Vagina (tissue), 2 donors: ENCODE results near the gene KLC1. TPM values are rescaled to one million over a fixed set of nuclear protein-coding genes. Genes with fewer than 3 reads are reported as not detected.
A peak's percentile ranks its signal among the peaks of the same experiment; 100 is the strongest.

Experiments
- DNase-seq, 2 donors: peaks; one replicate each; pipeline ENCODE4 v3.0.0-alpha.2; 2017; ENCODE audit errors: extremely low spot score in 2 of 2
- H3K27ac ChIP-seq: fragments of 200-600 bp; sonication (generic); one replicate; pipeline ENCODE4 v1.5.1; 2019
- H3K27me3 ChIP-seq: fragments of 200-600 bp; sonication (generic); one replicate; pipeline ENCODE4 v1.5.1; 2019
- H3K36me3 ChIP-seq, 2 donors: fragments of 200-600 bp; sonication (generic); one replicate each; pipeline ENCODE4 v1.5.1; 2017 to 2019
- H3K4me1 ChIP-seq: fragments of 200-600 bp; sonication (generic); one replicate; pipeline ENCODE4 v1.5.1; 2019
- H3K4me3 ChIP-seq, 2 donors: fragments of 200-600 bp; sonication (generic); 1 replicate in 1 of 2; 2 replicates in 1 of 2; pipeline ENCODE4 v1.5.1; 2016 to 2019
- H3K9me3 ChIP-seq: fragments of 200-600 bp; sonication (generic); one replicate; pipeline ENCODE4 v1.5.1; 2019
- POLR2A ChIP-seq, 2 donors: fragments of 450-650 bp; IDR thresholded peaks; one replicate each; pipeline ENCODE4 v1.6.1; 2017; ENCODE audit warnings: antibody characterized with exemption in 2 of 2, mild to moderate bottlenecking in 2 of 2, moderate library complexity in 2 of 2
- POLR2AphosphoS5 ChIP-seq, 2 donors: sonication (generic); formaldehyde crosslinking; IDR thresholded peaks; one replicate each; pipeline ENCODE4 v1.9.0; 2017; ENCODE audit warnings: antibody characterized with exemption in 2 of 2, mild to moderate bottlenecking in 2 of 2, low read depth in 1 of 2; ENCODE audit not compliant: insufficient read depth in 1 of 2
- intact Hi-C: fragments of 100-400 bp; cut with DNase I; formaldehyde crosslinking; loops from one replicate; pipeline ENCODE4 v1.15.1; 2023
- total RNA-seq: library from RNA; depleted of rRNA; stranded (reverse); fragments of >200 nt; gene quantifications from one replicate; pipeline ENCODE4 v1.2.3, GENCODE V29; 2016
- TF ChIP-seq, protein P1 (sequence below), 3 experiments: fragments of 450-650 bp in 2 of 3; fragments of 200-600 bp in 1 of 3; sonication (generic) in 1 of 3; IDR thresholded peaks; one replicate each; pipeline ENCODE4 v1.5.1; 2017 to 2019; ENCODE audit warnings: antibody characterized with exemption in 3 of 3, mild to moderate bottlenecking in 2 of 3, moderate library complexity in 2 of 3

KLC1 gene
- total RNA-seq, 1 donor from 2014 or later = 322 TPM

DNA sequence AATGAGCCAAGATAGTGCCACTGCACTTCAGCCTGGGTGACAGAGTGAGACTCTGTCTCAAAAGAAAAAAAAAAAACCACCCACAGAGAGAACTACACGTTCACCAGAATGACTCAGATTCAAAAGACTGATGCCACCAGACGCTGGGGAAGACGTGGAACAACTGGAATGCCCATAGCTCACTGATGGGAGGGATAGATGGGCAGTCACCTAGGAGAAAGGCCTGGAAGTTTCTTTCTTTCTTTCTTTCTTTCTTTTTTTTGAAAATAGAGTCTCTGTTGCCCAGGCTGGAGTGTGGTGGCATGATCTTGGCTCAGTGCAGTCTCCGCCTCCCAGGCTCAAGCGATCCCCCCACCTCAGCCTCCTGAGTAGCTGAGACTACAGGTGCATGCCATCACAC is 10.0 kb upstream of the KLC1 start:
- H3K4me1 ChIP-seq = peaks cover 3% of the 10 kb centered on the region
- H3K27ac ChIP-seq = no peak overlapping the region
- no peak for DNase-seq
- intact Hi-C loops = no loop called here
- H3K4me3 ChIP-seq = no peak overlapping the region
- no peaks in the 10 kb centered on the region for H3K36me3 ChIP-seq
- no peak for TF ChIP-seq POLR2AphosphoS5 (IDR thresholded peaks at IDR 0.05; ENCODE audit: insufficient read depth in 1 of 2, low read depth in 1 of 2)
- TF ChIP-seq POLR2A (IDR thresholded peaks at IDR 0.05) = no peak
- TF ChIP-seq, protein P1, sequence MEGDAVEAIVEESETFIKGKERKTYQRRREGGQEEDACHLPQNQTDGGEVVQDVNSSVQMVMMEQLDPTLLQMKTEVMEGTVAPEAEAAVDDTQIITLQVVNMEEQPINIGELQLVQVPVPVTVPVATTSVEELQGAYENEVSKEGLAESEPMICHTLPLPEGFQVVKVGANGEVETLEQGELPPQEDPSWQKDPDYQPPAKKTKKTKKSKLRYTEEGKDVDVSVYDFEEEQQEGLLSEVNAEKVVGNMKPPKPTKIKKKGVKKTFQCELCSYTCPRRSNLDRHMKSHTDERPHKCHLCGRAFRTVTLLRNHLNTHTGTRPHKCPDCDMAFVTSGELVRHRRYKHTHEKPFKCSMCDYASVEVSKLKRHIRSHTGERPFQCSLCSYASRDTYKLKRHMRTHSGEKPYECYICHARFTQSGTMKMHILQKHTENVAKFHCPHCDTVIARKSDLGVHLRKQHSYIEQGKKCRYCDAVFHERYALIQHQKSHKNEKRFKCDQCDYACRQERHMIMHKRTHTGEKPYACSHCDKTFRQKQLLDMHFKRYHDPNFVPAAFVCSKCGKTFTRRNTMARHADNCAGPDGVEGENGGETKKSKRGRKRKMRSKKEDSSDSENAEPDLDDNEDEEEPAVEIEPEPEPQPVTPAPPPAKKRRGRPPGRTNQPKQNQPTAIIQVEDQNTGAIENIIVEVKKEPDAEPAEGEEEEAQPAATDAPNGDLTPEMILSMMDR (IDR thresholded peaks at IDR 0.05) = no peak
- no peaks in the 10 kb centered on the region for H3K27me3 ChIP-seq
- no peaks in the 10 kb centered on the region for H3K9me3 ChIP-seq

DNA sequence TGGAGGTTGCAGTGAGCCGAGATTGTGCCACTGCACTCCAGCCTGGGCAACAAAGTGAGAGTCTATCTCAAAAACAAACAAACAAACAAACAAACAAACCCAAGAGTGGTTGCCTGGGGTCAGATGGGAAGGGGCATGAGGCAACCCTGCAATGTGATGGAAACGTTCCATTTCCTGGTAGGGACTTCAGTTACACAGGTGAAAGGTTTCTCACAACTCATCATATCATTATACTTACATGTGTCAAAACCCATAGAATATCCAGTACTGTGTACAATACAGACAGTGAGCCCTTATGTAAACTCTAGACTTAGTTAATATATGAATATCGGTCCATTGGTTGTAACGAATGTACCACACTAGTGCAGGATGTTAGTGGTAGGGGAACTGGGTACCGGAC is 7.2 kb upstream of the KLC1 start:
- TF ChIP-seq, protein P1 (IDR thresholded peaks at IDR 0.05) = no peak
- TF ChIP-seq POLR2A (IDR thresholded peaks at IDR 0.05) (no peak), POLR2AphosphoS5 (IDR thresholded peaks at IDR 0.05; ENCODE audit: insufficient read depth in 1 of 2, low read depth in 1 of 2) (no peak)
- no peaks in the 10 kb centered on the region for H3K36me3 ChIP-seq
- intact Hi-C loops = loop anchor here (10.0 kb wide), 1 partner anchor 47 kb away; no protein-coding TSS in a partner anchor
- H3K27ac ChIP-seq = no peak overlapping the region
- no peak overlapping the region for H3K4me3 ChIP-seq
- DNase-seq = no peak
- H3K27me3 ChIP-seq = no peaks in the 10 kb centered on the region
- no peaks in the 10 kb centered on the region for H3K9me3 ChIP-seq
- peaks cover 20% of the 10 kb centered on the region for H3K4me1 ChIP-seq

DNA sequence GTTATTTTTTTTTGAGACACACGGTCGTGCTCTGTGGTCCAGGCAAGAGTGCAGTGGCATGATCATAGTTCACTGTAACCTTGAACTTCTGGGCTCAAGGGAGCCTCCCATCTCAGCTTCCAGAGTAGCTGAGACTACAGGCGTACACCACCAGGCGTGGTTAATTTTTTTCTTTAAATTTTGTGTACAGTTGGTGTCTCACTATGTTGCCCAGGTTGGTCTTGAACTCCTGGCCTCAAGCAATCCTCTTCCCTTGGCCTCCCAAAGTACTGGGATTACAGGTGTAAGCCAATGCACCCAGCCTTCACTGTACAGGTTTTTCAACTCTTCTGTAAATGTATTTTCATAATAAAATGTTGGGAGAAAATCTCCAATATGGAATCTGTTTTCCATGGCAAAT is 5.7 kb upstream of the KLC1 start:
- no peaks in the 10 kb centered on the region for H3K27me3 ChIP-seq
- no peak overlapping the region for H3K27ac ChIP-seq
- intact Hi-C loops = loop anchor here (10.0 kb wide), 1 partner anchor 49 kb away; no protein-coding TSS in a partner anchor
- H3K36me3 ChIP-seq = no peaks in the 10 kb centered on the region
- no peak overlapping the region for H3K4me3 ChIP-seq
- no peak for TF ChIP-seq POLR2AphosphoS5 (IDR thresholded peaks at IDR 0.05; ENCODE audit: insufficient read depth in 1 of 2, low read depth in 1 of 2)
- no peak for TF ChIP-seq POLR2A (IDR thresholded peaks at IDR 0.05)
- TF ChIP-seq, protein P1 (IDR thresholded peaks at IDR 0.05) = no peak
- H3K4me1 ChIP-seq = peaks cover 33% of the 10 kb centered on the region
- H3K9me3 ChIP-seq = no peaks in the 10 kb centered on the region
- no peak for DNase-seq

DNA sequence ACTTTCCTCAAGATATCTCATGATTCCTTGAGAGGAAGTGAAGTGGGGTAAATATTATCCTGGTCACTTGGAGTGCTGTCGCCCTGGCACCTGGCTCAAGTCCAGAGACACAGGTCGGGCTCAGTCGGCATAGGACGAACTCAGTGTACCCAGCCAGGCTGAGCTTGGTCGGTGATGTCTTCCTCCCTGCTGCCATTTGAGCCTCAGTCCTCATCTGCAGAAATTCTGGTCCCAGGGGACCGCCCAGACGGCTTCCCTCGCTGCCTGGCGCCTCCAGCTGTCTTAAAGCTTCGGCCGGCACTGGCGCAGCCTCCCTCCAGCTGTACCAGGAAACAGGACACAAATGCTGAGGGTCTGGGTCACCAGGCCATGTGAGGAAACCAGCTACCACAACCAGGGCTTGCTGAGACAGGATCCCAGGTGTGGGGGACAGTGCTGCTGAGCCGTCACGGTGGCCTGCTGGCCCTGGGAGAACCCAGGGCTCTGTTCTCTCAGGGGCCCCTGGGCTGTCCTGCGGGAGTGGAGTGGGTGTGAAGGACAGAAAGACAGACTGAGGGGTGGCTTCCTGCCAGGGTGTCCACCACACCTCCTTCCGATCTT is 5.0 kb upstream of the KLC1 start:
- H3K9me3 ChIP-seq = no peaks in the 10 kb centered on the region
- no peak overlapping the region for H3K4me3 ChIP-seq
- H3K27me3 ChIP-seq = no peaks in the 10 kb centered on the region
- intact Hi-C loops = loop anchor here (10.0 kb wide), 1 partner anchor 49 kb away; no protein-coding TSS in a partner anchor
- DNase-seq = no peak
- TF ChIP-seq, protein P1 (IDR thresholded peaks at IDR 0.05) = no peak
- TF ChIP-seq POLR2A (IDR thresholded peaks at IDR 0.05) (no peak), POLR2AphosphoS5 (IDR thresholded peaks at IDR 0.05; ENCODE audit: insufficient read depth in 1 of 2, low read depth in 1 of 2) (no peak)
- H3K4me1 ChIP-seq = peaks cover 35% of the 10 kb centered on the region
- peak overlapping the region; percentile 61 for H3K27ac ChIP-seq
- H3K36me3 ChIP-seq = no peaks in the 10 kb centered on the region

DNA sequence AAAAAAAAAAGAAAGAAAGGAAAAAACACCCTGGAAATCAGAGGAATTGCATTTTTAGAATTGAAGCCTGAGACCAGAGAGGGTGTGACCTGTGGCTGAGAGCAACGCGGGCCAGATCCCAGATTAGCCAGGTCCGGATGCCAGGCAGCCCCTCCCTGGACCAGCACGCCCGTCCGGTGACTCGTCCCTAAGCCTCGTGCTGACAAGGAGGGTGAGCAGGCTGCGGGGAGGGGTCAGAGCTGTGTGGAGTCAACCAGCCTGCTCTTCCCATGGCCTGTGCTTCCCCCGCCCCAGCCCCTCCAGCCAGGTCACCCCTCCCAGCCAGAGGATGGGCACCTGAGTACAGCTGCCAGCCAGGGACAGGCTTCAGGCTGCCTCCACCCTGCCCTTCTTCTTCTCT is 4.2 kb upstream of the KLC1 start:
- no peaks in the 10 kb centered on the region for H3K36me3 ChIP-seq
- TF ChIP-seq POLR2AphosphoS5 (IDR thresholded peaks at IDR 0.05; ENCODE audit: insufficient read depth in 1 of 2, low read depth in 1 of 2) (peak; percentile 57 to 73), POLR2A (IDR thresholded peaks at IDR 0.05) (no peak)
- TF ChIP-seq, protein P1 (IDR thresholded peaks at IDR 0.05) = no peak
- DNase-seq = no peak
- no peaks in the 10 kb centered on the region for H3K27me3 ChIP-seq
- no peak overlapping the region for H3K4me3 ChIP-seq
- intact Hi-C loops = loop anchor here (10.0 kb wide), 1 partner anchor 50 kb away; no protein-coding TSS in a partner anchor
- no peaks in the 10 kb centered on the region for H3K9me3 ChIP-seq
- peak overlapping the region; percentile 61 for H3K27ac ChIP-seq
- H3K4me1 ChIP-seq = peaks cover 35% of the 10 kb centered on the region
